HEK293T (cell line): ENCODE measurements around the gene ANKK1.

Experiments used
- ELF4 ChIP-seq: fragments of 450-650 bp; IDR thresholded peaks from 2 replicates; pipeline ENCODE4 v1.6.1; 2017; ENCODE audit warnings: antibody characterized with exemption
- FOXK2 ChIP-seq: fragments of 450-650 bp; IDR thresholded peaks from 2 replicates; pipeline ENCODE4 v1.6.1; 2016; ENCODE audit warnings: mild to moderate bottlenecking
- FOXM1 ChIP-seq: fragments of 450-650 bp; IDR thresholded peaks from 2 replicates; pipeline ENCODE4 v1.6.1; 2017; ENCODE audit warnings: mild to moderate bottlenecking, borderline replicate concordance
- SP1 ChIP-seq: fragments of 450-650 bp; IDR thresholded peaks from 2 replicates; pipeline ENCODE4 v1.6.1; 2017

GRCh38 chr11:113405724-113406478, 18.3 kb downstream of the ANKK1 start:
- TF ChIP-seq SP1 (no peak), ELF4 (no peak), FOXK2 (no peak), FOXM1 (no peak)
